Measurements from ENCODE around the gene ACTR1A. TPM values are rescaled to one million over a fixed set of nuclear protein-coding genes. Genes with fewer than 3 reads are reported as not detected.

The ACTR1A gene
- polyA plus RNA-seq, 1 donor (not counting 4 experiments of a cell fraction or from before 2014, with no cell fraction given): 162 TPM

DNA sequence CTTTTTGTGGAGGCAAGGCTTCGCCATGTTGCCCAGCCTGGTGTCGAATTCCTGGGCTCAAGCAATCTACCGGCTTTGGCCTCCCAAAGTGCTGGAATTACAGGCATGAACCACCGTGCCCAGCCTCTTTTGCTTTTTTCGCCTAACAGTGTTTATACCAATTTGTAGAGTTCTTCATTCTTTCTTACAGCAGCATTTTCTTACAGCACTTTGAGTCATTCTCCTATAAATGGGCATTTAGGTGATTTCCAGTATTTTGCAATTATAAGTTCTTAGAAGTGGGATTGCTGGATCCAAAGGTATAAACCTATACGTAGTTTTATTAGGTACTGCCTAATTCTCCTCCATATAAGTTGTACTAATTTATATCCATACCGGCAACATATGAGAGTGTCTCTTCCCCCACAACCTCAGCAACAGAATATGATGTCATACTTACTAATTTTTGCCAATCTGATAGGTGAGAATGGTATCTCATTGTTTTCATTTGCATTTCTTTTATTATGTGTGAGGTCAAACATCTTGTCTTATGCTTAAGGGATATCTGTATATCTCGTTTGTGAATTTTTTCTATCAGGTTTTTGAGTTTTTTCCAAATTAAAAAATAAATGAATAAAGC lies 40.4 kb upstream of the ACTR1A start:
- Histone ChIP-seq H3K4me1 (ENCODE audit: control insufficient read depth, extremely low read depth, insufficient read depth, low read length) (peaks cover 4% of the 10 kb centered on the region), H3K9me3 (ENCODE audit: control insufficient read depth, low read depth, low read length) (no peaks in the 10 kb centered on the region), H2AFZ (ENCODE audit: control insufficient read depth, low read length) (no peak overlapping the region), H3K4me2 (ENCODE audit: control insufficient read depth, extremely low read depth, insufficient read depth, low read depth, low read length) (no peak overlapping the region), H3K79me2 (ENCODE audit: control insufficient read depth, insufficient read depth, low read length) (no peaks in the 10 kb centered on the region), H4K20me1 (ENCODE audit: control insufficient read depth, extremely low read depth, insufficient read depth, low read length) (no peaks in the 10 kb centered on the region), H3K27ac (ENCODE audit: control insufficient read depth, insufficient read depth, low read length) (no peak overlapping the region), H3K9me1 (ENCODE audit: control insufficient read depth, extremely low read depth, insufficient read depth, low read length) (no peaks in the 10 kb centered on the region), H3K9ac (ENCODE audit: control insufficient read depth, extremely low read depth, insufficient read depth, low read length) (no peak overlapping the region), H3K27me3 (ENCODE audit: control insufficient read depth, extremely low read depth, insufficient read depth, low read length) (no peaks in the 10 kb centered on the region), H3K4me3 (ENCODE audit: control insufficient read depth in 2 of 3, extremely low read depth in 1 of 3, insufficient read depth in 2 of 3, low read depth in 1 of 3, low read length in 3 of 3) (no peak overlapping the region), H3K36me3 (ENCODE audit: control insufficient read depth in 2 of 2, extremely low read depth in 1 of 2, insufficient read depth in 2 of 2, low read length in 2 of 2) (no peaks in the 10 kb centered on the region)
- dilution Hi-C loops (cut with MboI; ENCODE audit: extremely low pct_ligation_motif_present, low sequenced_read_pairs): no loop called here
- FAIRE-seq (no peak), DNase-seq (ENCODE audit: low read depth, low spot score) (no peak)
- no peak for TF ChIP-seq EZH2 (IDR thresholded peaks at IDR 0.05; ENCODE audit: low read length)
- TF ChIP-seq, protein P1, sequence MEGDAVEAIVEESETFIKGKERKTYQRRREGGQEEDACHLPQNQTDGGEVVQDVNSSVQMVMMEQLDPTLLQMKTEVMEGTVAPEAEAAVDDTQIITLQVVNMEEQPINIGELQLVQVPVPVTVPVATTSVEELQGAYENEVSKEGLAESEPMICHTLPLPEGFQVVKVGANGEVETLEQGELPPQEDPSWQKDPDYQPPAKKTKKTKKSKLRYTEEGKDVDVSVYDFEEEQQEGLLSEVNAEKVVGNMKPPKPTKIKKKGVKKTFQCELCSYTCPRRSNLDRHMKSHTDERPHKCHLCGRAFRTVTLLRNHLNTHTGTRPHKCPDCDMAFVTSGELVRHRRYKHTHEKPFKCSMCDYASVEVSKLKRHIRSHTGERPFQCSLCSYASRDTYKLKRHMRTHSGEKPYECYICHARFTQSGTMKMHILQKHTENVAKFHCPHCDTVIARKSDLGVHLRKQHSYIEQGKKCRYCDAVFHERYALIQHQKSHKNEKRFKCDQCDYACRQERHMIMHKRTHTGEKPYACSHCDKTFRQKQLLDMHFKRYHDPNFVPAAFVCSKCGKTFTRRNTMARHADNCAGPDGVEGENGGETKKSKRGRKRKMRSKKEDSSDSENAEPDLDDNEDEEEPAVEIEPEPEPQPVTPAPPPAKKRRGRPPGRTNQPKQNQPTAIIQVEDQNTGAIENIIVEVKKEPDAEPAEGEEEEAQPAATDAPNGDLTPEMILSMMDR (optimal IDR thresholded peaks at IDR 0.05 in 1 of 3, IDR thresholded peaks at IDR 0.05 in 1 of 3, conservative IDR thresholded peaks at IDR 0.05 in 1 of 3; ENCODE audit: extremely low read depth in 1 of 3, insufficient read depth in 2 of 3, low read length in 3 of 3): no peak

DNA sequence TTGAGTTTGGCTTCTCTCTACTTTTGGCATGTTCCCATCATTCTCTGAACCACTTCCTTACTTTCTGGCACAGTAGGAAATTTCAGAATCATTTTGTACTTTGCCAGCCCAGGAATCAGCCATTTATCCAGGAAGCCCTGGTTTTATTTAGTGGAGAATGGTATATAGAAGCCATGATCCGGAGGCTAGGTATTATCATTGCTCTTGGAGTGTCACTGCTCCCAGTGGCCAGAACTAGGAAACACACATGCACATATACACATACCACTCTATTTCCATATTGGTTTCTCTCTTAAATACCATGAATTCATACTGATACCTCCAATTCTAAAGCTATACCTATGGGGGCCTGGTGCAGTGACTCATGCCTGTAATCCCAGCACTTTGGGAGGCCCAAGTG lies 37.5 kb upstream of the ACTR1A start:
- TF ChIP-seq, protein P1 (optimal IDR thresholded peaks at IDR 0.05 in 1 of 3, IDR thresholded peaks at IDR 0.05 in 1 of 3, conservative IDR thresholded peaks at IDR 0.05 in 1 of 3; ENCODE audit: extremely low read depth in 1 of 3, insufficient read depth in 2 of 3, low read length in 3 of 3): peak in 2 of 3 experiments; percentile 42 to 54
- no peak for TF ChIP-seq EZH2 (IDR thresholded peaks at IDR 0.05; ENCODE audit: low read length)
- Histone ChIP-seq H3K4me1 (ENCODE audit: control insufficient read depth, extremely low read depth, insufficient read depth, low read length) (peaks cover 4% of the 10 kb centered on the region), H3K9me3 (ENCODE audit: control insufficient read depth, low read depth, low read length) (no peaks in the 10 kb centered on the region), H4K20me1 (ENCODE audit: control insufficient read depth, extremely low read depth, insufficient read depth, low read length) (no peaks in the 10 kb centered on the region), H3K27me3 (ENCODE audit: control insufficient read depth, extremely low read depth, insufficient read depth, low read length) (no peaks in the 10 kb centered on the region), H3K4me2 (ENCODE audit: control insufficient read depth, extremely low read depth, insufficient read depth, low read depth, low read length) (no peak overlapping the region), H3K9ac (ENCODE audit: control insufficient read depth, extremely low read depth, insufficient read depth, low read length) (no peak overlapping the region), H3K9me1 (ENCODE audit: control insufficient read depth, extremely low read depth, insufficient read depth, low read length) (no peaks in the 10 kb centered on the region), H3K4me3 (ENCODE audit: control insufficient read depth in 2 of 3, extremely low read depth in 1 of 3, insufficient read depth in 2 of 3, low read depth in 1 of 3, low read length in 3 of 3) (no peak overlapping the region), H3K36me3 (ENCODE audit: control insufficient read depth in 2 of 2, extremely low read depth in 1 of 2, insufficient read depth in 2 of 2, low read length in 2 of 2) (no peaks in the 10 kb centered on the region), H3K27ac (ENCODE audit: control insufficient read depth, insufficient read depth, low read length) (no peak overlapping the region), H2AFZ (ENCODE audit: control insufficient read depth, low read length) (no peak overlapping the region), H3K79me2 (ENCODE audit: control insufficient read depth, insufficient read depth, low read length) (no peaks in the 10 kb centered on the region)
- no peak for DNase-seq (ENCODE audit: low read depth, low spot score)
- dilution Hi-C loops (cut with MboI; ENCODE audit: extremely low pct_ligation_motif_present, low sequenced_read_pairs): no loop called here
- no peak for FAIRE-seq

Data from keratinocyte (primary cell).